ENCODE data around the gene SLC9A8. TPM values are rescaled to one million over a fixed set of nuclear protein-coding genes. Genes with fewer than 3 reads are reported as not detected.

Gene SLC9A8
- total and polyA plus RNA-seq, 7 experiments from 2014 or later: 6.2 to 42.5 (median 23.6) TPM

GRCh38 chr20:49874696-49875095 lies 62.1 kb downstream of the SLC9A8 start:
- Mint-ChIP-seq H3K4me3 (no peak overlapping the region), H3K9me3 (no peaks in the 10 kb centered on the region), H3K36me3 (peaks cover 4 to 16% (median 13%) of the 10 kb centered on the region in 5 donors), H3K4me1 (peaks cover 0 to 5% (median 0%) of the 10 kb centered on the region in 7 donors), H3K27me3 (no peaks in the 10 kb centered on the region), H3K27ac (peak overlapping the region in 2 of 9 donors; percentile 10 to 52)
- DNase-seq (no peak), ATAC-seq (no peak)
- ChIA-PET POLR2A (no interaction called here), CTCF (no interaction called here)
- Histone ChIP-seq H3K27ac (ENCODE audit: low read depth, low read length) (no peak overlapping the region), H3K27me3 (ENCODE audit: control insufficient read depth in 2 of 2, insufficient read depth in 2 of 2, low read length in 2 of 2) (no peaks in the 10 kb centered on the region), H3K4me3 (ENCODE audit: low read length) (no peak overlapping the region), H3K4me1 (ENCODE audit: control insufficient read depth in 2 of 2, insufficient read depth in 2 of 2, low read length in 2 of 2) (no peaks in the 10 kb centered on the region), H3K36me3 (ENCODE audit: control insufficient read depth in 2 of 3, insufficient read depth in 3 of 3, low read length in 3 of 3) (peaks cover 0 to 44% (median 5%) of the 10 kb centered on the region in 3 experiments), H3K9me3 (ENCODE audit: control insufficient read depth in 2 of 3, low read length in 3 of 3) (no peaks in the 10 kb centered on the region)
- intact Hi-C loops (cut with micrococcal nuclease): no loop called here

DNA sequence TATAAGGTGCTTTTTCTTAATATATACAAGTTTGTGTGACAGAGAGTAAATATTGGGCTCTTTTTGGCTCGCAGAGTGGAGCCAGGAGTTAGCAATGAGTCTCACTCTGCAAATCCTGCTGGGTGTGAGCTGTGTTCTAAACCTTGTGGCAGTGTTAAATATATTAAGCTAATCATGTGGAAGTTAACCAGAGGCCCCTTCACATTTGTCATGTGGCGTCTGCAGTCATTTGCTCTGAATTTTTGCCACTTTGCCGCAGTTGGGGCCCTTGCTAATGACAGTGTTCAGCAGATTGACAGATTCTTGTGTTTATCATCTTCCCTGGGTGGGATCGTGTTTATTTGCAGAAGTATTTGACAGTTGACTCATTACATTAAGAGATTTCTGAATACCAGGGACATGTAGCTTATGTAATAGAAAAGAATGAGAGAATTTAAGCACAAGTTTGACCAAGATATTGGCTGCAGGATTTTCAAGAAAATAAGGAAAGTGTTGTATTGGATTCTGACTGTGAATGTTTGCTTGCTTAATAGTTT lies 64.8 kb downstream of the SLC9A8 start:
- H3K27ac ChIP-seq (ENCODE audit: low read depth, low read length): no peak overlapping the region
- no peaks in the 10 kb centered on the region for H3K4me1 ChIP-seq (ENCODE audit: control insufficient read depth in 2 of 2, insufficient read depth in 2 of 2, low read length in 2 of 2)
- ChIA-PET POLR2A (no interaction called here), CTCF (no interaction called here)
- no peak overlapping the region for H3K4me3 ChIP-seq (ENCODE audit: low read length)
- H3K27ac Mint-ChIP-seq: peak overlapping the region in 3 of 9 donors; percentile 5 to 45 (median 28)
- H3K36me3 ChIP-seq (ENCODE audit: control insufficient read depth in 2 of 3, insufficient read depth in 3 of 3, low read length in 3 of 3): peaks cover 0 to 61% (median 5%) of the 10 kb centered on the region in 3 experiments
- H3K27me3 ChIP-seq (ENCODE audit: control insufficient read depth in 2 of 2, insufficient read depth in 2 of 2, low read length in 2 of 2): no peaks in the 10 kb centered on the region
- no peaks in the 10 kb centered on the region for H3K9me3 ChIP-seq (ENCODE audit: control insufficient read depth in 2 of 3, low read length in 3 of 3)
- no peak for ATAC-seq
- intact Hi-C loops (cut with micrococcal nuclease): no loop called here
- H3K4me1 Mint-ChIP-seq: peaks cover 0 to 5% (median 0%) of the 10 kb centered on the region in 7 donors
- no peaks in the 10 kb centered on the region for H3K9me3 Mint-ChIP-seq
- no peaks in the 10 kb centered on the region for H3K27me3 Mint-ChIP-seq
- DNase-seq: no peak
- no peak overlapping the region for H3K4me3 Mint-ChIP-seq
- H3K36me3 Mint-ChIP-seq: peaks cover 4 to 18% (median 11%) of the 10 kb centered on the region in 5 donors

DNA sequence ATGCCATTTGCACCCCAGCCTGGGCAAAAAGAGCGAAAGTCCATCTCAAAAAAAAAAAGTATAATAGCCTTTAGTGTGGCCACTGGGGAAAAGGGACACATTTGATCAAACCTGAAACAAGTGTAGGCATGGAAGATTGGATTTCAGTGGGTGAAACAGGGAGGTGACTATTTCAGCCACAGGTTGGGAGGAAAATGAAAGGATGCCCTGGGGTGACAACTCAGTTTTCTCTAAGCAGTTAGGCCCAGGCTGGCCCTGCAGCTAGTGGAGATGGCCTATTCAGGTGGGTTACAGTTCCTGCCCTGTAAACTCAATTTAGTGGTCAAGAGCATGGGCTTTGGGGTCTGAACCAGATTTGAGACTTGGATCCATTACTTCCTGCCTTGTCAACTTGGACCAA lies 66.3 kb downstream of the SLC9A8 start:
- intact Hi-C loops (cut with micrococcal nuclease): no loop called here
- Mint-ChIP-seq H3K4me1 (peaks cover 0 to 5% (median 0%) of the 10 kb centered on the region in 7 donors), H3K4me3 (no peak overlapping the region), H3K27me3 (no peaks in the 10 kb centered on the region), H3K27ac (peak overlapping the region in 1 of 9 donors; percentile 19), H3K9me3 (no peaks in the 10 kb centered on the region), H3K36me3 (peaks cover 4 to 21% (median 10%) of the 10 kb centered on the region in 5 donors)
- no peaks in the 10 kb centered on the region for H3K27me3 ChIP-seq (ENCODE audit: control insufficient read depth in 2 of 2, insufficient read depth in 2 of 2, low read length in 2 of 2)
- ChIA-PET CTCF (interaction anchor here (0.6 kb wide), 1 partner anchor 720 kb away, joined by 4 read pairs; no protein-coding TSS in a partner anchor), POLR2A (no interaction called here)
- H3K9me3 ChIP-seq (ENCODE audit: control insufficient read depth in 2 of 3, low read length in 3 of 3): no peaks in the 10 kb centered on the region
- DNase-seq: no peak
- no peak for ATAC-seq
- H3K27ac ChIP-seq (ENCODE audit: low read depth, low read length): no peak overlapping the region
- peaks cover 0 to 74% (median 5%) of the 10 kb centered on the region in 3 experiments for H3K36me3 ChIP-seq (ENCODE audit: control insufficient read depth in 2 of 3, insufficient read depth in 3 of 3, low read length in 3 of 3)
- no peak overlapping the region for H3K4me3 ChIP-seq (ENCODE audit: low read length)
- no peaks in the 10 kb centered on the region for H3K4me1 ChIP-seq (ENCODE audit: control insufficient read depth in 2 of 2, insufficient read depth in 2 of 2, low read length in 2 of 2)

DNA sequence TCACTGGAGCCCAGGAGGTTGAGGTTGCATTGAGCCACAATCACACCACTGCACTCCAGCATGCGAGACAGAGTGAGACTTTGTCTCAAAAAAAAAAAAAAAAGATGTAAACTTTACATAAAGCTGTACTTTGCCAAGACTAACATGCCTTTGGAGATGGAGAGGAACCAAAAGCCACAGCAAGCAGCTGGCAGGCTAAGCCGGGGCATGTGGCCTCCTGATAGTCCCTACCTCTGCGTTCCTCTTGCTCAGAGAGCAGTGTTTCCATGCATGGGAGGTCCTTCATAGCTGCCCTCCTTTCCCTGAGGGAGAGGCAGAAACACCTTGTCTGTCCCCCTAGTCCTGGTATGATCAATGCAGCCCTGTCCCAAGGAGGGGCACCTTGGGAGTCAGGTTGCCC lies 67.5 kb downstream of the SLC9A8 start:
- Histone ChIP-seq H3K4me3 (ENCODE audit: low read length) (no peak overlapping the region), H3K4me1 (ENCODE audit: control insufficient read depth in 2 of 2, insufficient read depth in 2 of 2, low read length in 2 of 2) (no peaks in the 10 kb centered on the region), H3K27me3 (ENCODE audit: control insufficient read depth in 2 of 2, insufficient read depth in 2 of 2, low read length in 2 of 2) (no peaks in the 10 kb centered on the region), H3K27ac (ENCODE audit: low read depth, low read length) (no peak overlapping the region), H3K9me3 (ENCODE audit: control insufficient read depth in 2 of 3, low read length in 3 of 3) (no peaks in the 10 kb centered on the region), H3K36me3 (ENCODE audit: control insufficient read depth in 2 of 3, insufficient read depth in 3 of 3, low read length in 3 of 3) (peaks cover 0 to 76% (median 5%) of the 10 kb centered on the region in 3 experiments)
- peak overlapping the region in 3 of 9 donors; percentile 33 to 56 (median 53) for H3K27ac Mint-ChIP-seq
- peaks cover 0 to 25% (median 6%) of the 10 kb centered on the region in 5 donors for H3K36me3 Mint-ChIP-seq
- intact Hi-C loops (cut with micrococcal nuclease): no loop called here
- ChIA-PET POLR2A (interaction anchor here (0.7 kb wide), 1 partner anchor 78 kb away, joined by 3 read pairs; no protein-coding TSS in a partner anchor), CTCF (no interaction called here)
- H3K4me3 Mint-ChIP-seq: no peak overlapping the region
- ATAC-seq: no peak
- H3K9me3 Mint-ChIP-seq: no peaks in the 10 kb centered on the region
- no peaks in the 10 kb centered on the region for H3K27me3 Mint-ChIP-seq
- no peak for DNase-seq
- no peaks in the 10 kb centered on the region for H3K4me1 Mint-ChIP-seq

DNA sequence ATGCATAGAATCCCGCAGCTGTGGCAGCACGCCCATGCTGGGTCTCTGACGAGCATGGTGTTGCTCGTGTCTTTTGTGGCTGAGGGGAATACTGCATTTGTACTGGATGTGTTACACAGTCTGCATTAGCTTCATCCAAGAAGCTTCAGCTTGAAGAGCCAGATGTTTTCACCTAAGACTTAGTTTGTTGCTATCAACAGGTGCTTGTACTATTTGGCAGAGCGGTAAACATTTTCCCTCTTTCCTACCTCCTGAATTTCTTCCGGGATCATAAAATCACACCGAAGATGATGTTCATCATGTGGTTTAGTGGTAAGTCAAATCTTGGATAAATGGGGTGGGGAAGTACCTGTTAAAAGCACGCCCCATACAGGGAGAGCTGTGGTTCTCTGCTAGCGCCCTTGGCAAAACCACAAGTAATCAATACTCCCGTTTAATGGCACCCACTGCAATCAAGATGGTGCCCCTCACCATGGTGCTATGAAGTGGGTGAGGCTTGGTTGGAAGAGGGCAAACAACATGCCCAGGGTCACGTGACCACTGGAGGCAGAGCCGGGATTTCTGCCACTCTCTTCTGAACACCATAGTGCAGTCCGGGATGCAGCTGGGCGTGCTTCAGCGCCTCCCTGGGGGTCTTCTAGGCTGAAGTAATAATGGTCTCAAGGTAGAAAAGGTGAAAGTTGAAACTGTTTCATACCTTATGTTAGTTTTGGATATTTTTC lies 68.3 kb downstream of the SLC9A8 start:
- Mint-ChIP-seq H3K27me3 (no peaks in the 10 kb centered on the region), H3K36me3 (peaks cover 0 to 25% (median 6%) of the 10 kb centered on the region in 5 donors), H3K9me3 (no peaks in the 10 kb centered on the region), H3K27ac (peak overlapping the region in 3 of 9 donors; percentile 33 to 56 (median 53)), H3K4me1 (no peaks in the 10 kb centered on the region), H3K4me3 (no peak overlapping the region)
- Histone ChIP-seq H3K27ac (ENCODE audit: low read depth, low read length) (no peak overlapping the region), H3K36me3 (ENCODE audit: control insufficient read depth in 2 of 3, insufficient read depth in 3 of 3, low read length in 3 of 3) (peaks cover 0 to 77% (median 5%) of the 10 kb centered on the region in 3 experiments), H3K4me3 (ENCODE audit: low read length) (no peak overlapping the region), H3K9me3 (ENCODE audit: control insufficient read depth in 2 of 3, low read length in 3 of 3) (no peaks in the 10 kb centered on the region), H3K4me1 (ENCODE audit: control insufficient read depth in 2 of 2, insufficient read depth in 2 of 2, low read length in 2 of 2) (no peaks in the 10 kb centered on the region), H3K27me3 (ENCODE audit: control insufficient read depth in 2 of 2, insufficient read depth in 2 of 2, low read length in 2 of 2) (no peaks in the 10 kb centered on the region)
- no peak for DNase-seq
- ChIA-PET CTCF (no interaction called here), POLR2A (interaction anchor here (0.7 kb wide), 1 partner anchor 79 kb away, joined by 3 read pairs; no protein-coding TSS in a partner anchor)
- intact Hi-C loops (cut with micrococcal nuclease): no loop called here
- no peak for ATAC-seq

- H3K4me3 ChIP-seq (ENCODE audit: low read length): no peak overlapping the region
- ATAC-seq: no peak
- no peaks in the 10 kb centered on the region for H3K27me3 Mint-ChIP-seq
- peak overlapping the region in 5 of 9 donors; percentile 19 to 61 (median 37) for H3K27ac Mint-ChIP-seq
- H3K9me3 ChIP-seq (ENCODE audit: control insufficient read depth in 2 of 3, low read length in 3 of 3): no peaks in the 10 kb centered on the region
- intact Hi-C loops (cut with micrococcal nuclease): no loop called here
- H3K4me1 ChIP-seq (ENCODE audit: control insufficient read depth in 2 of 2, insufficient read depth in 2 of 2, low read length in 2 of 2): no peaks in the 10 kb centered on the region
- H3K27me3 ChIP-seq (ENCODE audit: control insufficient read depth in 2 of 2, insufficient read depth in 2 of 2, low read length in 2 of 2): no peaks in the 10 kb centered on the region
- no peaks in the 10 kb centered on the region for H3K9me3 Mint-ChIP-seq
- ChIA-PET POLR2A (no interaction called here), CTCF (no interaction called here)
- H3K27ac ChIP-seq (ENCODE audit: low read depth, low read length): no peak overlapping the region
- peaks cover 0 to 81% (median 4%) of the 10 kb centered on the region in 3 experiments for H3K36me3 ChIP-seq (ENCODE audit: control insufficient read depth in 2 of 3, insufficient read depth in 3 of 3, low read length in 3 of 3)
- H3K4me1 Mint-ChIP-seq: peaks cover 0 to 2% (median 0%) of the 10 kb centered on the region in 7 donors
- DNase-seq: no peak
- H3K36me3 Mint-ChIP-seq: peaks cover 4 to 25% (median 8%) of the 10 kb centered on the region in 5 donors
- H3K4me3 Mint-ChIP-seq: no peak overlapping the region
Measured at GRCh38 chr20:49882171-49882970, 69.7 kb downstream of the SLC9A8 start.

All from naive thymus-derived CD4-positive, alpha-beta T cell (primary cell).